Left renal pelvis (tissue), 4 donors: ENCODE data around the gene ITGA11. TPM values are rescaled to one million over a fixed set of nuclear protein-coding genes. Genes with fewer than 3 reads are reported as not detected.

ENCODE experiments used
- DNase-seq, 4 donors: peaks; one replicate each; pipeline ENCODE4 v3.0.0-alpha.2; 2013; ENCODE audit warnings: low read depth in 4 of 4, low spot score in 3 of 4
- polyA plus RNA-seq, 4 donors: library from polyadenylated mRNA; unstranded; fragments of 120-200 nt; gene quantifications; one replicate each; pipeline ENCODE4 v1.2.1, GENCODE V29; 2013; ENCODE audit not compliant: insufficient read length in 4 of 4

ITGA11 gene
- polyA plus RNA-seq, 4 donors, result 3.4 to 23.2 (median 4.4) TPM

DNA sequence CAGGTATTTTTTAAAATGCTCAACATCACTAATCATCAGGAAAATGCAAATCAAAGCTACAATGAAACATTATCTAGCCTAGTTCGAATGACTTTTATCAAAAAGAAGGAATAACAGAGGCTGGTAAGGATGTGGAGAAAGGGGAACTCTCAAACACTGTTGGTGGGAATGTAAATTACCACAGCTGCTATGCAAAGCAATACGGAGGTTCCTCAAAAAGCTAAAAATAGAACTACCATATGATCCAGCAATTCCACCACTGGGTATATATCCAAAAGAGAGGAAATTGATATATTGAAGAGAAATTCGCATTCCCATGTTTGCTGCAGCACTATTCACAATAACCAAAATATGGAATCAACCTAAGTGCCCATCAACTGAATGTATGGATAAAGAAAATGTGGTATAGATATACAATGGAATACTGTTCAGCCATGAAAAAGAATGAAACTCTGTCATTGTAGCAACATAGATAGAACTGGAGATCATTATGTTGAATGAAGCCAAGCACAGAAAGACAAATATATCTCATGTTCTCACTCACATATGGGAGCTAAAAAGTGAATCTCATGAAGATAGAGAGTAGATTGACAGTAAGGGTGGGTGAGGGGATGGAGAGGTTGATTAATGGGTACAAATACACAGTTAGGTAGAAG lies 182.8 kb downstream of the ITGA11 start:
- DNase-seq, result no peak

Other genes starting within 250 kb of the ITGA11 start
- gene CALML4, start 226.8 kb downstream of the ITGA11 start, polyA plus RNA-seq, result 10 to 100 TPM; 12.8 to 40.6 (median 30.3) TPM
- gene CLN6, start 202.4 kb downstream of the ITGA11 start, polyA plus RNA-seq, result 10 to 100 TPM; 17.9 to 46.4 (median 33.8) TPM
- 10 to 100 TPM; 53.4 to 69.8 (median 58.3) TPM for gene FEM1B, start 154.4 kb downstream of the ITGA11 start, polyA plus RNA-seq
- 10 to 100 TPM in 3 of 4 donors, 1 to 10 TPM in 1; 5.5 to 25.1 (median 22.6) TPM for gene CORO2B, start 146.8 kb upstream of the ITGA11 start, polyA plus RNA-seq